Sigmoid colon (tissue), 3 donors: ENCODE data around the gene NSUN6.

ENCODE experiments used
- CTCF ChIP-seq, 4 experiments: fragments of 450-650 bp in 3 of 4; fragments of 200-600 bp in 1 of 4; IDR thresholded peaks; one replicate each; pipeline ENCODE4 v1.5.1; 2016 to 2019; ENCODE audit warnings: antibody characterized with exemption in 4 of 4, mild to moderate bottlenecking in 3 of 4, moderate library complexity in 2 of 4
- POLR2A ChIP-seq, 2 donors: fragments of 450-650 bp; IDR thresholded peaks; one replicate each; pipeline ENCODE4 v1.6.1; 2016; ENCODE audit warnings: antibody characterized with exemption in 2 of 2, mild to moderate bottlenecking in 2 of 2, moderate library complexity in 2 of 2

GRCh38 chr10:18689498-18689897 lies 38.1 kb upstream of the NSUN6 start:
- TF ChIP-seq POLR2A (IDR thresholded peaks at IDR 0.05) (no peak), CTCF (IDR thresholded peaks at IDR 0.05) (no peak)
